Measurements from ENCODE around the gene HMOX2.

DNA sequence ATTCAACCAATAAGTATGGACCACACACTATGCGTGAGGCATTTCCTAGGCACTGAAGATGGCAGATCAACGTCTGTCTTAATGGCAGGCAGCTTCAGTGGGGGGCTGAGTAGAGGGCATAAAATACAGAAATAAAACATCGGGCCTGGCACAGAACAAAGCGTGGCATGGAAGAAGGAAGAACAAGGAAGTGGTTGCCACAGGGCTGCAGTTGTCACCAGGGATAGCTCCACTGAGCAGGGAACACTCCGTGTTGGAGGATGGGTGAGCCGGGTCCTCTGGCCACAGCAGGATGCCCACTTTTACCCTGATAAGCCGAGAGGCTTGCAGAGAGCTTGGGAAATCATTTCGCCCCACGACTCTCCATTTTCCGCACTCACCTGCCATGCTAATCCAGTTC lies 56.0 kb downstream of the HMOX2 start:
- TF ChIP-seq, protein P1, sequence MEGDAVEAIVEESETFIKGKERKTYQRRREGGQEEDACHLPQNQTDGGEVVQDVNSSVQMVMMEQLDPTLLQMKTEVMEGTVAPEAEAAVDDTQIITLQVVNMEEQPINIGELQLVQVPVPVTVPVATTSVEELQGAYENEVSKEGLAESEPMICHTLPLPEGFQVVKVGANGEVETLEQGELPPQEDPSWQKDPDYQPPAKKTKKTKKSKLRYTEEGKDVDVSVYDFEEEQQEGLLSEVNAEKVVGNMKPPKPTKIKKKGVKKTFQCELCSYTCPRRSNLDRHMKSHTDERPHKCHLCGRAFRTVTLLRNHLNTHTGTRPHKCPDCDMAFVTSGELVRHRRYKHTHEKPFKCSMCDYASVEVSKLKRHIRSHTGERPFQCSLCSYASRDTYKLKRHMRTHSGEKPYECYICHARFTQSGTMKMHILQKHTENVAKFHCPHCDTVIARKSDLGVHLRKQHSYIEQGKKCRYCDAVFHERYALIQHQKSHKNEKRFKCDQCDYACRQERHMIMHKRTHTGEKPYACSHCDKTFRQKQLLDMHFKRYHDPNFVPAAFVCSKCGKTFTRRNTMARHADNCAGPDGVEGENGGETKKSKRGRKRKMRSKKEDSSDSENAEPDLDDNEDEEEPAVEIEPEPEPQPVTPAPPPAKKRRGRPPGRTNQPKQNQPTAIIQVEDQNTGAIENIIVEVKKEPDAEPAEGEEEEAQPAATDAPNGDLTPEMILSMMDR (IDR thresholded peaks at IDR 0.05), result no peak
- no peak for TF ChIP-seq POLR2AphosphoS5 (IDR thresholded peaks at IDR 0.05)
- no peak for TF ChIP-seq POLR2A (IDR thresholded peaks at IDR 0.05)
- TF ChIP-seq EP300 (IDR thresholded peaks at IDR 0.05; ENCODE audit: low read depth), result no peak

All from transverse colon (tissue), 4 donors.